Suppressor macrophage (primary cell): ENCODE data around the gene RAB3A.
"Not testable (repeated sequence)": the region's sequence is repeated elsewhere in the genome, so short reads cannot be mapped to it uniquely, and the experiment has no call there.

Experiments used
- DNase-seq, 4 experiments: peaks; one replicate each; pipeline ENCODE4 v3.0.0-alpha.2; 2020 to 2022

The RAB3A gene

GRCh38 chr19:18167975-18168645, 35.7 kb downstream of the RAB3A start:
- peak; percentile 67 to 82 (median 76) for DNase-seq

GRCh38 chr19:18167011-18167410, 36.8 kb downstream of the RAB3A start:
- DNase-seq, result no peak

- DNase-seq, result no peak
Observed at GRCh38 chr19:18165794-18166544, 37.9 kb downstream of the RAB3A start.

DNA sequence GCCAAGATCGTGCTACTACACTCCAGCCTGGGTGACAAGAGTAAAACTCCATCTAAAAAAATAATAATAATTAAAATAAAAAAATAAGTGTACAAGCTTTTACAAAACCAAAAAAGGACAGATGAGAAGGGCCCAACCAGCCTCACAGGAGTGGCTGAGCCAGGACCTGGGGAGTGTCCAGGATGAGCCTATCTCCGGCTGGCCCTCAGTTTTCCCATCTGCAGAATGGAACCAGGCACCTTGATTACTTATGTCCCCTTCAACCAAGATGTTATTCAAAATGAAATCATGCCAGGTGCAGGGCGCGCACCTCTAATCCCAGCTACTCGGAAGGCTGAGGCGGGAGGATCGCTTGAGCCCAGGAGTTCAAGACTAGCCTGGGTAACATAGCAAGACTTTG, 39.8 kb downstream of the RAB3A start:
- no peak for DNase-seq

GRCh38 chr19:18161636-18162002, 42.2 kb downstream of the RAB3A start:
- DNase-seq, result no peak

- peak; percentile 79 to 94 (median 90) for DNase-seq
Observed at GRCh38 chr19:18160971-18161635, 42.7 kb downstream of the RAB3A start.

- DNase-seq, result no peak
Observed at GRCh38 chr19:18160493-18160970, 43.3 kb downstream of the RAB3A start.

DNA sequence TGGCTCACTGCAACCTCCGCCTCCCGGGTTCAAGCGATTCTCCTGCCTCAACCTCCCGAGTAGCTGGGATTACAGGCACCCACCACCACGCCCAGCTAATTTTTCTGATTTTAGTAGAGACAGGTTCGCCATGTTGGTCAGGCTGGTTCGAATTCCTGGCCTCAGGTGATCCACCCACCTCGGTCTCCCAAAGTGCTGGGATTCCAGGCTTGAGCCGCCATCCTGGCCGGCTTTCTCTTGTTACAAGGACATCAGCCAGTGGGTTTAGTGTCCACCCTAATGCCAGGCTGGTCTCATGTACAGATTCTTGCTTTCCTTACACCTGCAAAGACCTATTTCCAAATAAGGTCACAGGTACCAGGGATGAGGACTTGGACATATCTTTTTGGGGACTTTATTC, 44.0 kb downstream of the RAB3A start:
- no peak for DNase-seq

GRCh38 chr19:18159059-18159616, 44.7 kb downstream of the RAB3A start:
- not testable (repeated sequence) for DNase-seq

- no peak for DNase-seq
Observed at GRCh38 chr19:18158467-18158866, 45.4 kb downstream of the RAB3A start.

DNA sequence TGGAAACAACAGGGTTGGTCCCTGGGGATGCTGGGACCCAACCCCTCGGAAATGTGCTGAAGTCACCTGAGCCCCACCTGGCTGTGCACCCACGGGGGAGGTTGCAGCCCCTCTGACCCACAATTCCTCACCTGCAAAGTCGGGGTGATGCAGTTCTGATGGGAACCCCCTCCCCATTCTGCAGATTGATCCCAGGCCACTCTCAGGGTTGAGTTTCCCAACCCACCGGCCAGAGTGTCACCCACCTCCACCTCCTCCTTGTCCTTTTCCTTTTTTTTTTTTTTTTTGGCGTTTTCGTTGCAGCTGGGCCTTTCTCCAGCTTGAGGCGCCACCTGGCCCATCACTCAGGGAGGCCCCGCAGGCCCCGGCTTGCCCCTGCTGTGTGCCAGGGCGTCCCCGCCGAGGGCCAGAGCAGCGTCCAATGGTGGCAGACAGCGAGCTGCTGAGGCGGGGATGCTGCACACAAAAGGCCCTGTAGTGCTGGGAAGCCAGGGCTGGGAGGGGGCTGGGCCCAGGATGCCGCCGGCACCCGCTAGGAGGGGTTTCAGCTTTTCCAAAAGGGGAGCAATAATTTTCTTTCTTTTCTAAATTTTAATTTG, 46.3 kb downstream of the RAB3A start:
- DNase-seq, result peak in 1 of 4 experiments; percentile 1

DNA sequence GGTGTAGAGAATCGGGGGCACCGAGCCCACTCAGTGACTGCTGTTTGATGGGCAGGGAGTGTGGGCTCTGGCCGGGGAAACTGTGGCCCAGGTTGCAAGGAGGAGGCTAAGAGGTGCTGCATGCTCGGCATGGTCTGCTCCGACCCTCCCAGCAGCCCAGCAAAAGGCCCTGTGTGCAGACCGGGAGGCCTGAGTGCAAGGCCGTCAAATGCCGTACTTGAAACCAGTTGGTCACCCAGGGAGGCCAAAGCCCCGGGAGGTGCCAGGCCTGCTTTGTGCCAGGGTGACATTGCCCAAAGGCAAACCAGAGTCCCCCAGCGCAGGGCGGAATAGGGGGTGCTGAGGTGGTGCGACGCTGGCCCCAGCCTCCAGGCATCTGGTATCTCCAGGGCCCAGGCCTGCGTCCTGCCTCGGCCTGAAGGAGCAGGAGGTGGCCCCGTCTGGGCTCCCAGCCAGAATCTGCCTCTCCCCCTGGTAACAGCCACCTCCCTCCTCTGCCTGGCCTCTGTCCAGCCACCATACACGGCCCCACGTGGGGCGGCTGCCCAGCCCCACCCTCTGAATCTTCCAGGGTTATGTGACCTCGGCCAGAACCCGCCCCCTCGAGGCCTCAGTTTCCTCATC, 46.9 kb downstream of the RAB3A start:
- peak; percentile 30 to 51 (median 37) for DNase-seq

DNA sequence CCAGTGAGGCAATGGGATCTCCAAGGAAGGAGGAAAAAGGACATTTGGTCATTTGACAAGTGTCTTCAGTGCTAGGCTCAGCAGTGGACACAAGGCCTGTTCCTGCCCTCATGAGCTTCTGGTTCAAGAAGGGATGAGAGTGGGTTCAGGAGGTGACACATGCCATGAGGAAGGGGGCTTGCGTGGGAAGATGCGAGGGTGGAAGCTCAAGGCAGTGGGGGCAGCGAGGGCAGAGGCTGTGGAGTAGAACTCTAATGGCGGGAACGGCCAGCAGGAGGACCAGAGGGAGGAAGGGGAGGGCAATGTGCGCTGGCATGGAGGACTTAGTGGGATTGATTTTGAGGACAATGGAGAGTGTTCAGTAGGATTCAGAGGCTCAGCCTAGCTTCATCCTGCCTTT, 47.6 kb downstream of the RAB3A start:
- DNase-seq, result no peak

DNA sequence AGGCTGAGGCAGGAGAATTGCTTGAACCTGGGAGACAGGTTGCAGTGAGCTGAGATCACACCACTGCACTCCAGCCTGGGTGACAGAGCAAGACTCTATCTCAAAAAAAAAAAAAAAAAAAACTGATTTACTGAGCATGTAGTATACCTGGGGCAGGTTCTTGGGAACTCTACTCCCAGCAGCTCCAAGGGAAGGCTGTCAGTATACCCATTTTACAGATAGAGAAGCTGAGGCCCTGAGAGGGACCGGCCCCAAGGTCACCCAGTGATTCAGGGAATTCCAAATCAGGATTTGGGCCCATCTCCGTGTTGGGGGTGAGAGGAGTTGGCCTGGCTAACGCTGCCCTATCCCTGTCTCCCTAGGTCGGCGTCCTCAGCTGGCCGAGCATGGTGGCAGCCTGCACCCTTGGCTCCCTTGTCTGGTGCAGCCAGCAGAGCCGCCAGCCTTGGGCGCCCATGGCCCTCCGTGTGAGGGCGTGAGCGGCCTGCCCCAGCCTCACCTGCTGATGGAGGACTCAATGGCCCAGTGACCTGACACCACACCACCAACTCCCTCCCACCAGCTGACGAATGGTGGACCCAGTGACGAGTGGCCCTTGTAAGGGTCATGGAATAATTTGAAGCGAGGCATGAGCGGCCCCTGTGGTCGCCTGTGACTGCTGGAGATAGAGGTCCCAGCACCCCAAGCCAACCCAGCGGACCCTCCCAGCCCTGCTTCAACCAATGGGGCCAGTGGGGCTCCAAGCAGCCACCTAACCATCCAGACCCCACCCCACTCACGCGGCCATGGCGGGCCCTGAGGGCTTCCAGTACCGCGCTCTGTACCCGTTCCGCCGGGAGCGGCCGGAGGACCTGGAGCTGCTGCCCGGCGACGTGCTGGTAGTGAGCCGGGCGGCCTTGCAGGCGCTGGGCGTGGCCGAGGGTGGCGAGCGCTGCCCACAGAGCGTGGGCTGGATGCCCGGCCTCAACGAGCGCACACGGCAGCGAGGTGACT, 48.5 kb downstream of the RAB3A start:
- DNase-seq, result no peak

DNA sequence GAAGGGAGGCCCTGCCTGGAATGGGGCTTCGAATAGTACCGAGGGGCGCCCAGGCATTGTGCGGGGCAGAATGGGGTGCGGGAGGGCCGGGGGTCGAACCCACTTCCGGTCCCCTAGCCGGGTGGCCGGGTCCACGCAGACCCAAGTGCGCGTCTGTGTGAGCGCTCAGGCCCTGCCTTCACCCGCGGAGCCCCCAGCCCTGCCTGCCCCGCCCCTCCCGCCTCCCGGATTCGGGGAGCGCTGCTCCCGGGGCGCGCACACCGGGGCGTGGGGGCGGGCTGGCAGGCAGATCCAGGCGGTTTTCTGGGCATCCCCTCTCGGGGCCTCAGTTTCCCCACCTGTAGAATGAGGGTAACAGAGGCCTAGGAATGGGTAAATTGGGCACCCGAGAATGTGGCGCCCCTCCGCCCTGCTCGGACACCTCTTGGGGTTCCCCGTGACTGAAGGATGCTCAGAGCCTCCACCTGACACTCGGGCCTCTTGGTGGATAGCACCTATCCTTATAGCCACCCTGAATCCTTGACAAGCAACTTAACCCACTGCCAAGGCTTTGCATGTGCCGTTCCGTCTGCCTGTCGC, 50.2 kb downstream of the RAB3A start:
- DNase-seq, result no peak

- peak; percentile 100 for DNase-seq
Observed at GRCh38 chr19:18152817-18153555, 50.9 kb downstream of the RAB3A start, which contains the start of gene PIK3R2. Gene PIK3R2 (plus strand): TSS chr19:18153163. CDS start chr19:18155880, 2,717 bp downstream.

DNA sequence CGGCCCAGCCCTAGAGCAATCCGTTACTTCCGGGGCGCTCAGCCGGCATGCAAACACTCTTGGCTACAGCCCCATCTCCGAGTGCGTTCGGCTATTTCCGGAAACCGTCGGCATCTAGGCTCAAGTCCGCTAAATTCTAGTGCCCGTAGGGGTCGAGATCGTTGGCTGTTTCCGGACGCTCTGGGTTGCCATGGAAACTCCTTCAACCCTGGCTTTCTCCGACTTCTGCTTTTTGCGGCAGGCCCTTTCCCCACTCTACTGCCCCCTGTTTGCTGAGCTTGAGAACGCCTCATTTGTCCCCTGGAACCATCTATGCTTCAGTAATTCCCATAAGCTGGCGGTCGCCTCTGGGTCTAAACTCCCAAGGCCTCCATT, 51.4 kb downstream of the RAB3A start:
- DNase-seq, result peak; percentile 100

GRCh38 chr19:18150776-18151624, 52.8 kb downstream of the RAB3A start:
- no peak for DNase-seq

- no peak for DNase-seq
Observed at GRCh38 chr19:18149596-18149975, 54.3 kb downstream of the RAB3A start.
